NCI-H146 treated with DMSO at 0.1 percent for 48 hours (cell line): ENCODE results near the gene CPA4.

ENCODE experiments used
- DNase-seq: peaks from one replicate; lab custom pipeline; 2025; ENCODE audit not compliant: unreplicated experiment; lab: John Stamatoyannopoulos, UW

The CPA4 gene

GRCh38 chr7:130274983-130275591 lies 17.9 kb upstream of the CPA4 start:
- no peak for DNase-seq

DNA sequence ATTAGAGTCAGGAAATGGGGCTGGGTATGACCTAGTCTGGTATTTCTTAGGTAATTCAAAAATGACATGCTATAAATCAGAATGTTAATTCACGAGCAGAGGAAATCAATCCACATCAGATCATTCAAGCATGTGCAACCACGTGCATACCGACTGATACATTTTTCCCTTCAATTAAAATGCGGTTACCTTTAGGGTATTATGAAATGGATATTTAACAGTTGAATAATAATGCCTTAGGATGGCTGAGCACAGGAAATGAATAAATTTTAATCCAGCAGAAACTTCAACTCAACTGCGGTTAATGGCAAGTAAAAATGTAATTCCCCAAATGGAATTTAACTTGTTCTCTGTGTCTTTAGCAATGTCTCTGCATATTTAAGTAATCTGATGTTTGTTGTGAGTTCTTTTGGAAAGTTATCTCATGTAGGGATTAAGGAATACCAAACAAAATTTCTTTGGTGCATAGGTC lies 17.1 kb upstream of the CPA4 start:
- no peak for DNase-seq

- peak; percentile 68 for DNase-seq
Measured at GRCh38 chr7:130276796-130277762, 15.9 kb upstream of the CPA4 start.

GRCh38 chr7:130277763-130278643 lies 15.0 kb upstream of the CPA4 start:
- no peak for DNase-seq

- DNase-seq = no peak
Measured at GRCh38 chr7:130278860-130279259, 14.1 kb upstream of the CPA4 start.

- DNase-seq = no peak
Measured at GRCh38 chr7:130279286-130279685, 13.7 kb upstream of the CPA4 start.

DNA sequence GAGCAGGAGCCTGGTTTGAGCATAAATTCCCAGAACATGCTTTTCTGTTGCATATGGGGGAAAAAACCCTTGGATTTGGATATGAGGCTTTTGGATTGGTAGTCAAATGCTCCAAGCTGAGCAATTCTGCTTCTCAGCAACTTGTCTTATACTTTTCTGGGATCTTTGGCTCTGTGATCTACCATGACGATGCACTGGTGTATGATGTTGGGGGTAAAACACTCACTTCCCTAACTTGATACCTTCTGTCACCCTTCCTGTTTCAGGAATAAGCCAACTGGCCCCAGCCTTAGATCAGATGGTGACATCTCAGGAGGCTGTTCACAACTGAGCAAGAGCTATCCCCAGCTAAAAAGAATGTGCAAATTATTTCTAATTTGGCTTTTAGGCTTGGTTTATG lies 13.1 kb upstream of the CPA4 start:
- DNase-seq = no peak

DNA sequence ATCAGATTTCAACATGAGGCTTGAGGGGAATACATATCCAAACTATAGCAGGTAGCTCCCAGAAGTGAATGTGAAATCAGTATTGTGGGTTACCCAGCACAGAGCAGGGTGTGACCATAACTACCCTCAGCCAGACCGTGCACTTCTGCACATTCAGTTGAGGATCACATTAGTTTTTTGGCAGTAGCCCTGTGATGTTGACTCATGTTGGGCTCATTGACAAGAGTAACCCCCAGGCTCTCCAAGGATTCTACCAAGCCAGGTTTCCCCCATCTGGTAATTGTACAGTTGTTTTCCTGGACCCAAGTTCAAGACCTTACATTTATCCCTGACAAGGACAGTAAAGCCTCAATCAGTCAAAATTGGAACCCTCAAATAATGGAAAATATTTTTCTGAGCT lies 11.7 kb upstream of the CPA4 start:
- no peak for DNase-seq

DNA sequence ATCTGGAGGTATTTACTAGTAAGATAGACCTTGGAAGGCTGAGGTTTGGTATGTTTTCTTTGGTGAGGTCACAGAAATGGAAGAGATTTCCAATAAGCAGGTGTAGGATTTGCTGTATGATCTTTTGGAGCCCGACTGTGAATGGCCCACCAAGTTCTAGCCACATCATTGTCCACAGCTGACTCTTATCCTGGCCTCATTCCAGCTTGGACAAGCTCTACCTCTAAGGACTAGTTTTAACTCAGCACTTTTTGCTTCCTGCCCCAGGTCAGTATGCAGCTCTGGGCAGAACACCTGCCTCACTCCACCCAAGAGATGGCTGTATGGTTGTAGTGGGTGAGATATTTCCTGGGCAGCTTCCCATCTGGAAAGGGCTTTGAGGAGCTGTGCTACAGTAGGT lies 6.1 kb upstream of the CPA4 start:
- no peak for DNase-seq

- no peak for DNase-seq
Measured at GRCh38 chr7:130288168-130288567, 4.8 kb upstream of the CPA4 start.

GRCh38 chr7:130288829-130289228 lies 4.1 kb upstream of the CPA4 start:
- no peak for DNase-seq

DNA sequence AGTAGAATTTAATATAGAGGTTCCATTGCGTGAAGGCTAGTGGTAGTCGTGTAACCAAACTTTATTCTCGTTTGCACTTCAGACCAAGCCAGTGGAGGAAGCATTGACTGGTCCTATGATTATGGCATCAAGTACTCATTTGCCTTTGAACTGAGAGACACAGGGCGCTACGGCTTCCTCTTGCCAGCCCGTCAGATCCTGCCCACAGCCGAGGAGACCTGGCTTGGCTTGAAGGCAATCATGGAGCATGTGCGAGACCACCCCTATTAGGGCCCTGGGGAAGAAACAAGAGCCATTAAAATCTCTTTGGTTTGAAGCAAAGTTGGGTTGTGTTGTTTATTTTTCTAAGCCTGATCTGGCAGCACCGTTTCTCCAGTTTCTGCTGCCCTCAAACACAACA lies 3.5 kb upstream of the CPA4 start:
- DNase-seq = no peak

- no peak for DNase-seq
Measured at GRCh38 chr7:130290745-130291144, 2.2 kb upstream of the CPA4 start.

GRCh38 chr7:130293521-130293920 lies 560 bp downstream of the CPA4 start:
- DNase-seq = no peak

DNA sequence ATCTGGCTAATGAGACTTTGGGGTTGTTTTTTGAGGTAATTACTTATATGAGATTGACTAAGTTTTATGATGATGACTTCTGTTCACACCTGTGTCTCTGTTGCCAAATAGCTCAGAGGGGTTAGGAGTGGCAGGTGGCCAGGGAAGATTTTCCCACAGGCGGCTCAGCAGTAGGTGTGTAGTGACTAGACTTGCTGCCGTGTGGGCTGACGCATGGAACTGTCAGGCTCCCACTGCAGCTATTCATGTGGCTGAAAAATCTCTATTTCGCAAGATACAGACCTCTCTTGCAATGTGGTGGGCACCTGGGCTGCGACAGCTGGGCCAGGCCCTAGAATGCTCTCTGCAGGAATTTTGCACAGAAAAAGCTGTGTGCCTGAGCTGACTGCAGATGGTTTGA lies 1.4 kb downstream of the CPA4 start:
- DNase-seq = no peak

DNA sequence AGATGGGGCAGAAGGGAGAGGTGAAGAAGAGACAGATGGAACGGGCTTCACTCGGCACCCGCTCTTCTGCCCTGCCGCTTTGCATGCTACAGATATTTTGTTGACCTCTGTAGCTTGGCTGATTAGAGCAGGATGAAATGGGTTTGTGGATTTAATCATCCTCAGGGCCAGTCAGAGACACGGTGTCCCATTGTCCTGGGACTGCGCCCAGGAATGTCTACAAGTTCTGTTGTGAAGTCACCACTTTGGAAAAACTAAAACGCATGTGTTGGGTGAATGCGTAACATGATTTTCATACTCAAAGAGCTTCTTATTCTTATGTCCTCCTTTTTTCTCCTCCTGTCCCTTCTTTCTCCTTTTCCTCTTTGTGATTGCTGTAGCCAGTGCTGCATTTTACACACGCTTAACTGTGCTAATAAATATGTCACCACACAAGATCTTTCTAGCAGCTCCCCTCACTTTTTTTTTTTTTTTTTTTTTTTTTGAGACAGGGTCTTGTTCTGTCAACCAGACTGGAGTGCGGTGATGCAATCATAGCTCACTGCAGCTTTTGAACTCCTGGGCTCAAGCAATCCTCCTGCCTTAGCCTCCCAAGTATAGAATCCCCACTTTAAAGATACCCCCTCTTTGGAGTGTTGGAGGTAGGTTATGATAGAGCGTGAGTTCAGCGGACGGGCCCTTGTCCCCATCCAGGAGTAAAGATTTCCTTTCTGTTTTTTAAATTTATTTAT lies 3.4 kb downstream of the CPA4 start:
- no peak for DNase-seq

DNA sequence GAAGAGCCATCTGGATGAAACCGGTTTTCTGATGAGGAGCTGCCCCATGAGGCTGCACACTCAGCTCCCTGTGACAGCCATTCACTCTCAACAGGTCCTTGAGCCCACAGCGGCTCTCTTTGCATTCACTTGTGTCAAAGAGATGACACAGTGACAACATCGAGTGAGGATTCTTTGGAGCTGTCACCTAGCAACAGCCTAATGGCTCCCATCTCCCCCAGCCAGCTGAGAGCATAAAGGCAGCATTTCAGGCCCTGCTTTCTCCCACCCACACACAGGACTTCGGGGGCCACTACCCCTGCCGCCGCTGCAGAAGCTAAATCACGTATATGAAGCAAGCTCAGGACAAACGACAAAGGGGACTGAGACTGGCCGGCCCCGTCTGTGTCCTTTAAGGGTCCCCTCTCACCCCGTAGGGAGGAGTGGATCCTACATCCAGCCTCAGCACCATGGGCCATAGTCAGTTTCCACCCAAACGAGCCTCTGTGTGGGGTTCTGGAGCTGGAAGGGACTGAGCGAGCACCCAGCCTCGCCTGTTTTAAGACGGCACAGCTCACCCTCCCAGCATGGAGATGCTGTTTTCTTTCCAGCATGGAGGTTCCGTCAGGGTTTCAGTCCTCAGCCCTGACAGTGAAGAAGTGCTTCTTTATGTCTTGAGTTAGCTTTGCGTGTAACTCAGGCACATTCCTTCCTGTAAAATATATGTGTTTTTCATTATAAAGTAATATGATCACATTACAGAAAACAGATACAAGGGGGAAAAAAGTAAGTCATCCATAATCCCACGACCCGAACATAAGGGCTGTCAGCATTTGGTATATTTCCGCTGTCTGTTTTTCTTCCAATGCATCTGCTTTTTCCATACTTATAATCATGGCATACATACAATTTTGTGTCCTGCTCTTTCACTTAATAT lies 4.9 kb downstream of the CPA4 start:
- DNase-seq = no peak

DNA sequence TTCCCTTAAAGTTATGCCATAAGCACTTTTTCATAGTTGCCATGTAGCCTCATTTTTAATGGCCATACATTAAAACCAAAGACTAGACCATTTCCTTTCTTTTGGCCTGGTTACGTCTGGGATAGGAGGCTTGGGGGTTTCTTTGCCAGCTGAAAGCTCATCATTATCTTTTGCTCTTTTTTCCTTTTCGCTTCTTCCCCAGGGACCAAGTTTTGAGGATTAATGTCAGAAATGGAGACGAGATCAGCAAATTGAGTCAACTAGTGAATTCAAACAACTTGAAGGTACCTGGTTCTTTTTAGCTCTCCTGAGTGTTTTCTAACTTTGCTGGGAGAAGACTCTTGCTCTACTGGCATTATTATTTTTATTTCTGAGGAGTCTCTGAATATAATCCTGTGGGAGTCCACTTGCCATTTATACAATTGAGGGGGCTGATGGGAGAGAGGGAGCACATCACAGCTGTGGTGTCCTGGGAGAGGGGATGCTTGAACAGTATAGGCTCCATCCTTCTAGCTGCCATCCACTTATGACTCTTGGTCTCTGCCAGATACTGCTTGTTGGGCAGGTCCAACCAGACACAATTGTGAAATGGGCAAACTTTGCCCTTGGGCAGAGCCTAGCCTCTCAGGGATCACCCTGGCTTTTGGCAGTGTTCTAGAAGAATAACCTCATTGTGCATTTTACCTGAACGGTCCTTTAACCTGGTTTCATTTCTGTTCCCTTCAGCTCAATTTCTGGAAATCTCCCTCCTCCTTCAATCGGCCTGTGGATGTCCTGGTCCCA lies 5.8 kb downstream of the CPA4 start:
- no peak for DNase-seq

GRCh38 chr7:130299866-130300265 lies 6.9 kb downstream of the CPA4 start:
- no peak for DNase-seq
